ENCODE results near the gene CARS2. TPM values are rescaled to one million over a fixed set of nuclear protein-coding genes. Genes with fewer than 3 reads are reported as not detected.

CARS2 gene
- total RNA-seq, 2 experiments from 2014 or later: 52.1 to 55.8 TPM

GRCh38 chr13:110650436-110650835 is 55.5 kb downstream of the CARS2 start:
- CTCF ChIA-PET: no interaction called here
- ATAC-seq: no peak
- POLR2A ChIA-PET: no interaction called here
- Mint-ChIP-seq H3K36me3 (ENCODE audit: low read depth) (peaks cover 25% of the 10 kb centered on the region), H3K4me1 (no peaks in the 10 kb centered on the region), H3K27me3 (no peaks in the 10 kb centered on the region), H3K4me3 (no peak overlapping the region), H3K9me3 (ENCODE audit: low read depth) (no peaks in the 10 kb centered on the region), H3K27ac (no peak overlapping the region)
- DNase-seq: no peak
- intact Hi-C loops (cut with DNase I, micrococcal nuclease): no loop called here

GRCh38 chr13:110649551-110649950 is 56.4 kb downstream of the CARS2 start:
- ATAC-seq (no peak), DNase-seq (no peak)
- POLR2A ChIA-PET: no interaction called here
- H3K36me3 Mint-ChIP-seq (ENCODE audit: low read depth): peaks cover 27% of the 10 kb centered on the region
- CTCF ChIA-PET: no interaction called here
- H3K27ac Mint-ChIP-seq: no peak overlapping the region
- H3K9me3 Mint-ChIP-seq (ENCODE audit: low read depth): no peaks in the 10 kb centered on the region
- H3K4me3 Mint-ChIP-seq: no peak overlapping the region
- no peaks in the 10 kb centered on the region for H3K27me3 Mint-ChIP-seq
- intact Hi-C loops (cut with DNase I, micrococcal nuclease): no loop called here
- H3K4me1 Mint-ChIP-seq: peaks cover 2% of the 10 kb centered on the region

GRCh38 chr13:110648848-110649421 is 57.0 kb downstream of the CARS2 start:
- ChIA-PET POLR2A (no interaction called here), CTCF (no interaction called here)
- Mint-ChIP-seq H3K36me3 (ENCODE audit: low read depth) (peaks cover 27% of the 10 kb centered on the region), H3K4me1 (peaks cover 3% of the 10 kb centered on the region), H3K9me3 (ENCODE audit: low read depth) (no peaks in the 10 kb centered on the region), H3K27me3 (no peaks in the 10 kb centered on the region), H3K4me3 (no peak overlapping the region), H3K27ac (no peak overlapping the region)
- intact Hi-C loops (cut with DNase I, micrococcal nuclease): no loop called here
- DNase-seq: no peak
- ATAC-seq: no peak

GRCh38 chr13:110648146-110648819 is 57.6 kb downstream of the CARS2 start:
- Mint-ChIP-seq H3K27ac (no peak overlapping the region), H3K27me3 (no peaks in the 10 kb centered on the region), H3K4me3 (no peak overlapping the region), H3K4me1 (peaks cover 3% of the 10 kb centered on the region), H3K36me3 (ENCODE audit: low read depth) (peaks cover 31% of the 10 kb centered on the region), H3K9me3 (ENCODE audit: low read depth) (no peaks in the 10 kb centered on the region)
- ATAC-seq (no peak), DNase-seq (no peak)
- POLR2A ChIA-PET: no interaction called here
- intact Hi-C loops (cut with DNase I, micrococcal nuclease): no loop called here
- CTCF ChIA-PET: no interaction called here

GRCh38 chr13:110647365-110647737 is 58.6 kb downstream of the CARS2 start:
- H3K9me3 Mint-ChIP-seq (ENCODE audit: low read depth): no peaks in the 10 kb centered on the region
- intact Hi-C loops (cut with DNase I, micrococcal nuclease): no loop called here
- no peaks in the 10 kb centered on the region for H3K27me3 Mint-ChIP-seq
- no peak overlapping the region for H3K27ac Mint-ChIP-seq
- no peak for ATAC-seq
- H3K36me3 Mint-ChIP-seq (ENCODE audit: low read depth): peaks cover 35% of the 10 kb centered on the region
- ChIA-PET POLR2A (no interaction called here), CTCF (interaction anchor here (0.5 kb wide), 1 partner anchor 32 kb away, joined by 3 read pairs; the partner anchor contains the start of gene NAXD)
- H3K4me1 Mint-ChIP-seq: peaks cover 3% of the 10 kb centered on the region
- no peak for DNase-seq
- H3K4me3 Mint-ChIP-seq: no peak overlapping the region

- CTCF ChIA-PET: no interaction called here
- H3K4me1 Mint-ChIP-seq: peaks cover 3% of the 10 kb centered on the region
- no peak overlapping the region for H3K4me3 Mint-ChIP-seq
- ATAC-seq (no peak), DNase-seq (no peak)
- POLR2A ChIA-PET: no interaction called here
- H3K9me3 Mint-ChIP-seq (ENCODE audit: low read depth): no peaks in the 10 kb centered on the region
- intact Hi-C loops (cut with DNase I, micrococcal nuclease): no loop called here
- H3K27me3 Mint-ChIP-seq: no peaks in the 10 kb centered on the region
- H3K27ac Mint-ChIP-seq: no peak overlapping the region
- peaks cover 33% of the 10 kb centered on the region for H3K36me3 Mint-ChIP-seq (ENCODE audit: low read depth)
Measured at GRCh38 chr13:110646442-110647364, 59.2 kb downstream of the CARS2 start.

GRCh38 chr13:110645750-110646149 is 60.2 kb downstream of the CARS2 start:
- POLR2A ChIA-PET: no interaction called here
- H3K36me3 Mint-ChIP-seq (ENCODE audit: low read depth): peaks cover 37% of the 10 kb centered on the region
- H3K9me3 Mint-ChIP-seq (ENCODE audit: low read depth): no peaks in the 10 kb centered on the region
- H3K4me1 Mint-ChIP-seq: peaks cover 3% of the 10 kb centered on the region
- no peak overlapping the region for H3K4me3 Mint-ChIP-seq
- intact Hi-C loops (cut with DNase I, micrococcal nuclease): no loop called here
- CTCF ChIA-PET: interaction anchor here (0.6 kb wide), 1 partner anchor 21 kb away, joined by 3 read pairs; no protein-coding TSS in a partner anchor
- ATAC-seq (no peak), DNase-seq (no peak)
- H3K27me3 Mint-ChIP-seq: no peaks in the 10 kb centered on the region
- H3K27ac Mint-ChIP-seq: no peak overlapping the region

GRCh38 chr13:110644892-110645521 is 60.9 kb downstream of the CARS2 start:
- Mint-ChIP-seq H3K27ac (no peak overlapping the region), H3K4me3 (no peak overlapping the region), H3K27me3 (no peaks in the 10 kb centered on the region), H3K36me3 (ENCODE audit: low read depth) (peaks cover 41% of the 10 kb centered on the region), H3K4me1 (peaks cover 3% of the 10 kb centered on the region), H3K9me3 (ENCODE audit: low read depth) (no peaks in the 10 kb centered on the region)
- ChIA-PET POLR2A (interaction anchor here (0.6 kb wide), 1 partner anchor 69 kb away, joined by 3 read pairs; the partner anchor contains the start of gene ING1), CTCF (interaction anchor here (0.5 to 1.3 kb wide), 2 partner anchors 173 to 282 kb away, joined by 3 read pairs; no protein-coding TSS in a partner anchor)
- ATAC-seq: peak; percentile 82
- peak; percentile 69 for DNase-seq
- intact Hi-C loops (cut with DNase I, micrococcal nuclease): no loop called here

GRCh38 chr13:110643768-110644421 is 62.0 kb downstream of the CARS2 start:
- Mint-ChIP-seq H3K4me3 (no peak overlapping the region), H3K27me3 (no peaks in the 10 kb centered on the region), H3K27ac (no peak overlapping the region), H3K9me3 (ENCODE audit: low read depth) (no peaks in the 10 kb centered on the region), H3K4me1 (peaks cover 3% of the 10 kb centered on the region), H3K36me3 (ENCODE audit: low read depth) (peaks cover 46% of the 10 kb centered on the region)
- no peak for DNase-seq
- ChIA-PET CTCF (interaction anchor here (0.5 to 1.3 kb wide), 2 partner anchors 174 to 283 kb away, joined by 3 read pairs; no protein-coding TSS in a partner anchor), POLR2A (no interaction called here)
- ATAC-seq: no peak
- intact Hi-C loops (cut with DNase I, micrococcal nuclease): no loop called here

GRCh38 chr13:110643324-110643723 is 62.6 kb downstream of the CARS2 start:
- H3K4me1 Mint-ChIP-seq: peaks cover 3% of the 10 kb centered on the region
- no peak for DNase-seq
- intact Hi-C loops (cut with DNase I, micrococcal nuclease): no loop called here
- no peaks in the 10 kb centered on the region for H3K9me3 Mint-ChIP-seq (ENCODE audit: low read depth)
- H3K27ac Mint-ChIP-seq: no peak overlapping the region
- no peaks in the 10 kb centered on the region for H3K27me3 Mint-ChIP-seq
- peaks cover 47% of the 10 kb centered on the region for H3K36me3 Mint-ChIP-seq (ENCODE audit: low read depth)
- H3K4me3 Mint-ChIP-seq: no peak overlapping the region
- no peak for ATAC-seq
- ChIA-PET POLR2A (no interaction called here), CTCF (no interaction called here)

GRCh38 chr13:110642291-110642981 is 63.5 kb downstream of the CARS2 start:
- ChIA-PET POLR2A (no interaction called here), CTCF (no interaction called here)
- DNase-seq: no peak
- peaks cover 43% of the 10 kb centered on the region for H3K36me3 Mint-ChIP-seq (ENCODE audit: low read depth)
- H3K27me3 Mint-ChIP-seq: no peaks in the 10 kb centered on the region
- intact Hi-C loops (cut with DNase I, micrococcal nuclease): no loop called here
- H3K4me1 Mint-ChIP-seq: peaks cover 3% of the 10 kb centered on the region
- no peak overlapping the region for H3K27ac Mint-ChIP-seq
- no peaks in the 10 kb centered on the region for H3K9me3 Mint-ChIP-seq (ENCODE audit: low read depth)
- no peak overlapping the region for H3K4me3 Mint-ChIP-seq
- no peak for ATAC-seq

Data from activated CD4-positive, alpha-beta T cell treated with anti-CD3 and anti-CD28 coated beads for 36 hours (primary cell).